H1 (cell line): ENCODE data around the gene RPS6KA2. TPM values are rescaled to one million over a fixed set of nuclear protein-coding genes. Genes with fewer than 3 reads are reported as not detected.

Experiments used
- BACH1 ChIP-seq: IDR thresholded peaks from 2 replicates; pipeline ENCODE4 v1.6.1; 2012; ENCODE audit warnings: low read length, improper control_type of control experiment
- BCL11A ChIP-seq, 2 experiments: IDR thresholded peaks; one replicate each; pipeline ENCODE4 v1.6.1; 2011; ENCODE audit warnings: low read depth in 2 of 2, low read length in 2 of 2, mild to moderate bottlenecking in 2 of 2
- CBX8 ChIP-seq: fragments of 300-800, 300-1000 bp; sonication (generic); IDR thresholded peaks from 2 replicates; pipeline ENCODE4 v1.7.1; 2016; ENCODE audit warnings: low read depth, low read length, borderline replicate concordance
- CEBPB ChIP-seq: IDR thresholded peaks from 2 replicates; pipeline ENCODE4 v1.6.1; 2012; ENCODE audit warnings: low read depth, low read length
- CHD2 ChIP-seq: IDR thresholded peaks from 2 replicates; pipeline ENCODE4 v1.6.1; 2012; ENCODE audit warnings: low read length, improper control_type of control experiment
- EP300 ChIP-seq, 2 experiments: IDR thresholded peaks; 1 replicate in 1 of 2; 2 replicates in 1 of 2; pipeline ENCODE4 v1.6.1; 2011 to 2012; ENCODE audit warnings: low read depth in 2 of 2, low read length in 2 of 2, mild to moderate bottlenecking in 2 of 2, borderline replicate concordance in 1 of 2, inconsistent platforms in 1 of 2, moderate library complexity in 1 of 2
- HDAC6 ChIP-seq: IDR thresholded peaks from one replicate; pipeline ENCODE4 v1.7.1; 2012; ENCODE audit warnings: low read depth, mild to moderate bottlenecking, inconsistent platforms, low read length, moderate library complexity
- POLR2A ChIP-seq, 2 experiments: IDR thresholded peaks; 1 replicate in 1 of 2; 2 replicates in 1 of 2; pipeline ENCODE4 v1.6.1; 2011; ENCODE audit warnings: low read depth in 2 of 2, low read length in 2 of 2, mild to moderate bottlenecking in 2 of 2; ENCODE audit errors: control extremely low read depth in 1 of 2
- TAF1 ChIP-seq: IDR thresholded peaks from 2 replicates; pipeline ENCODE4 v1.6.1; 2011; ENCODE audit warnings: mild to moderate bottlenecking, low read depth, low read length
- YY1 ChIP-seq: IDR thresholded peaks from 2 replicates; pipeline ENCODE4 v1.6.1; 2011; ENCODE audit warnings: low read depth, mild to moderate bottlenecking, low read length
- polyA plus RNA-seq, 7 experiments: library from polyadenylated mRNA; depleted of rRNA in 3 of 7; stranded (reverse) in 5 of 7; unstranded in 2 of 7; fragments of >200 nt in 5 of 7; fragments of 200-250 nt in 2 of 7; gene quantifications; 1 replicate in 5 of 7; 2 replicates in 1 of 7; 4 replicates in 1 of 7; pipeline versions ENCODE4 v1.2.1 to v1.2.3, GENCODE V29; 2011 to 2013; ENCODE audit warnings: missing spikeins in 2 of 7, mixed read lengths in 2 of 7
- total RNA-seq: library from RNA; stranded (reverse); fragmentation: NEBNext Ultra II Directional; extraction: Animal tissue kit (Norgen Biotek cat#: 25700); gene quantifications from 2 replicates; pipeline ENCODE4 v1.2.1, GENCODE V29; 2021
- TF ChIP-seq, protein P1 (sequence below): fragments of 300-600 bp; sonication (generic); IDR thresholded peaks from 2 replicates; pipeline ENCODE4 v1.7.1; 2012; ENCODE audit warnings: low read length, moderate library complexity, mild to moderate bottlenecking, inconsistent platforms; ENCODE audit not compliant: insufficient replicate concordance
- TF ChIP-seq, protein P2 (sequence below): IDR thresholded peaks from 2 replicates; pipeline ENCODE4 v1.6.1; 2011; ENCODE audit warnings: low read depth, mild to moderate bottlenecking, low read length; ENCODE audit not compliant: insufficient read depth

RPS6KA2 gene
- total and polyA plus RNA-seq, 2 of the 8 experiments (the other 6 are each of a cell fraction or from before 2014, with no cell fraction given), result 8.8 to 25.7 TPM

DNA sequence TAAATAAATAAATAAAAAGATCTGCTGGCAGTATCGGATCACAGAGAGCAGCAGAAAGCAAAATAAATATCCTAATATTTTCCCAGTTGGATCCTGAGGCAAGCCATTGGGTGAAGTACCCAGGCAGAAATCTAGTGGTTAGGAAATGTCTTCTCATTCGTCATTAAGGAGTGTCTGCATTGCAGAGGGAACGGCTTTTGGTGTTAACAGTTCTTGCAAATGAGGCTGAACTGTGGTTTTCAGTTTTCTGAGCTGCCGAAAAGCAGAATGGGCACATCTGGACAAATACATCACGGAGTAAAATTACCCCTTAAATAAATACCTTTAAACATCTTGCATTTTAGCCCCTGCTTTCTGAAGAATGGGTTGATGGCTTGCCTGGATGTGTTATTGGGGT lies 162.1 kb downstream of the RPS6KA2 start (continued):
- TF ChIP-seq, protein P1, sequence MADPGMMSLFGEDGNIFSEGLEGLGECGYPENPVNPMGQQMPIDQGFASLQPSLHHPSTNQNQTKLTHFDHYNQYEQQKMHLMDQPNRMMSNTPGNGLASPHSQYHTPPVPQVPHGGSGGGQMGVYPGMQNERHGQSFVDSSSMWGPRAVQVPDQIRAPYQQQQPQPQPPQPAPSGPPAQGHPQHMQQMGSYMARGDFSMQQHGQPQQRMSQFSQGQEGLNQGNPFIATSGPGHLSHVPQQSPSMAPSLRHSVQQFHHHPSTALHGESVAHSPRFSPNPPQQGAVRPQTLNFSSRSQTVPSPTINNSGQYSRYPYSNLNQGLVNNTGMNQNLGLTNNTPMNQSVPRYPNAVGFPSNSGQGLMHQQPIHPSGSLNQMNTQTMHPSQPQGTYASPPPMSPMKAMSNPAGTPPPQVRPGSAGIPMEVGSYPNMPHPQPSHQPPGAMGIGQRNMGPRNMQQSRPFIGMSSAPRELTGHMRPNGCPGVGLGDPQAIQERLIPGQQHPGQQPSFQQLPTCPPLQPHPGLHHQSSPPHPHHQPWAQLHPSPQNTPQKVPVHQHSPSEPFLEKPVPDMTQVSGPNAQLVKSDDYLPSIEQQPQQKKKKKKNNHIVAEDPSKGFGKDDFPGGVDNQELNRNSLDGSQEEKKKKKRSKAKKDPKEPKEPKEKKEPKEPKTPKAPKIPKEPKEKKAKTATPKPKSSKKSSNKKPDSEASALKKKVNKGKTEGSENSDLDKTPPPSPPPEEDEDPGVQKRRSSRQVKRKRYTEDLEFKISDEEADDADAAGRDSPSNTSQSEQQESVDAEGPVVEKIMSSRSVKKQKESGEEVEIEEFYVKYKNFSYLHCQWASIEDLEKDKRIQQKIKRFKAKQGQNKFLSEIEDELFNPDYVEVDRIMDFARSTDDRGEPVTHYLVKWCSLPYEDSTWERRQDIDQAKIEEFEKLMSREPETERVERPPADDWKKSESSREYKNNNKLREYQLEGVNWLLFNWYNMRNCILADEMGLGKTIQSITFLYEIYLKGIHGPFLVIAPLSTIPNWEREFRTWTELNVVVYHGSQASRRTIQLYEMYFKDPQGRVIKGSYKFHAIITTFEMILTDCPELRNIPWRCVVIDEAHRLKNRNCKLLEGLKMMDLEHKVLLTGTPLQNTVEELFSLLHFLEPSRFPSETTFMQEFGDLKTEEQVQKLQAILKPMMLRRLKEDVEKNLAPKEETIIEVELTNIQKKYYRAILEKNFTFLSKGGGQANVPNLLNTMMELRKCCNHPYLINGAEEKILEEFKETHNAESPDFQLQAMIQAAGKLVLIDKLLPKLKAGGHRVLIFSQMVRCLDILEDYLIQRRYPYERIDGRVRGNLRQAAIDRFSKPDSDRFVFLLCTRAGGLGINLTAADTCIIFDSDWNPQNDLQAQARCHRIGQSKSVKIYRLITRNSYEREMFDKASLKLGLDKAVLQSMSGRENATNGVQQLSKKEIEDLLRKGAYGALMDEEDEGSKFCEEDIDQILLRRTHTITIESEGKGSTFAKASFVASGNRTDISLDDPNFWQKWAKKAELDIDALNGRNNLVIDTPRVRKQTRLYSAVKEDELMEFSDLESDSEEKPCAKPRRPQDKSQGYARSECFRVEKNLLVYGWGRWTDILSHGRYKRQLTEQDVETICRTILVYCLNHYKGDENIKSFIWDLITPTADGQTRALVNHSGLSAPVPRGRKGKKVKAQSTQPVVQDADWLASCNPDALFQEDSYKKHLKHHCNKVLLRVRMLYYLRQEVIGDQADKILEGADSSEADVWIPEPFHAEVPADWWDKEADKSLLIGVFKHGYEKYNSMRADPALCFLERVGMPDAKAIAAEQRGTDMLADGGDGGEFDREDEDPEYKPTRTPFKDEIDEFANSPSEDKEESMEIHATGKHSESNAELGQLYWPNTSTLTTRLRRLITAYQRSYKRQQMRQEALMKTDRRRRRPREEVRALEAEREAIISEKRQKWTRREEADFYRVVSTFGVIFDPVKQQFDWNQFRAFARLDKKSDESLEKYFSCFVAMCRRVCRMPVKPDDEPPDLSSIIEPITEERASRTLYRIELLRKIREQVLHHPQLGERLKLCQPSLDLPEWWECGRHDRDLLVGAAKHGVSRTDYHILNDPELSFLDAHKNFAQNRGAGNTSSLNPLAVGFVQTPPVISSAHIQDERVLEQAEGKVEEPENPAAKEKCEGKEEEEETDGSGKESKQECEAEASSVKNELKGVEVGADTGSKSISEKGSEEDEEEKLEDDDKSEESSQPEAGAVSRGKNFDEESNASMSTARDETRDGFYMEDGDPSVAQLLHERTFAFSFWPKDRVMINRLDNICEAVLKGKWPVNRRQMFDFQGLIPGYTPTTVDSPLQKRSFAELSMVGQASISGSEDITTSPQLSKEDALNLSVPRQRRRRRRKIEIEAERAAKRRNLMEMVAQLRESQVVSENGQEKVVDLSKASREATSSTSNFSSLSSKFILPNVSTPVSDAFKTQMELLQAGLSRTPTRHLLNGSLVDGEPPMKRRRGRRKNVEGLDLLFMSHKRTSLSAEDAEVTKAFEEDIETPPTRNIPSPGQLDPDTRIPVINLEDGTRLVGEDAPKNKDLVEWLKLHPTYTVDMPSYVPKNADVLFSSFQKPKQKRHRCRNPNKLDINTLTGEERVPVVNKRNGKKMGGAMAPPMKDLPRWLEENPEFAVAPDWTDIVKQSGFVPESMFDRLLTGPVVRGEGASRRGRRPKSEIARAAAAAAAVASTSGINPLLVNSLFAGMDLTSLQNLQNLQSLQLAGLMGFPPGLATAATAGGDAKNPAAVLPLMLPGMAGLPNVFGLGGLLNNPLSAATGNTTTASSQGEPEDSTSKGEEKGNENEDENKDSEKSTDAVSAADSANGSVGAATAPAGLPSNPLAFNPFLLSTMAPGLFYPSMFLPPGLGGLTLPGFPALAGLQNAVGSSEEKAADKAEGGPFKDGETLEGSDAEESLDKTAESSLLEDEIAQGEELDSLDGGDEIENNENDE, result no peak
- TF ChIP-seq BACH1, result no peak
- no peak for TF ChIP-seq EP300 (IDR thresholded peaks at IDR 0.05; ENCODE audit: borderline replicate concordance in 1 of 2, low read depth in 2 of 2, low read length in 2 of 2)
- no peak for TF ChIP-seq BCL11A (IDR thresholded peaks at IDR 0.05; ENCODE audit: low read depth in 2 of 2, low read length in 2 of 2)
- no peak for TF ChIP-seq POLR2A (IDR thresholded peaks at IDR 0.05; ENCODE audit: control extremely low read depth in 1 of 2, low read depth in 2 of 2, low read length in 2 of 2)
- TF ChIP-seq CHD2, result no peak
- no peak for TF ChIP-seq CBX8
- TF ChIP-seq CEBPB, result no peak
- TF ChIP-seq, protein P2, sequence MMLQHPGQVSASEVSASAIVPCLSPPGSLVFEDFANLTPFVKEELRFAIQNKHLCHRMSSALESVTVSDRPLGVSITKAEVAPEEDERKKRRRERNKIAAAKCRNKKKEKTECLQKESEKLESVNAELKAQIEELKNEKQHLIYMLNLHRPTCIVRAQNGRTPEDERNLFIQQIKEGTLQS, result no peak
- TF ChIP-seq YY1, result no peak
- no peak for TF ChIP-seq TAF1
- TF ChIP-seq HDAC6, result no peak
